DOHH2 (cell line): ENCODE measurements around the gene HECW1.

ENCODE experiments used
- EZH2phosphoT487 ChIP-seq: fragments of 200-600 bp; sonication (generic); IDR thresholded peaks from 2 replicates; pipeline ENCODE4 v1.6.1; 2017; ENCODE audit warnings: borderline replicate concordance, mild to moderate bottlenecking, antibody characterized with exemption, low read length, moderate library complexity, mixed read lengths
- TF ChIP-seq, protein P1 (sequence below): fragments of 200-600 bp; sonication (generic); IDR thresholded peaks from one replicate; pipeline ENCODE4 v1.5.1; 2014; ENCODE audit warnings: antibody characterized with exemption, mild to moderate bottlenecking, low read depth, low read length; ENCODE audit not compliant: poor library complexity, severe bottlenecking

DNA sequence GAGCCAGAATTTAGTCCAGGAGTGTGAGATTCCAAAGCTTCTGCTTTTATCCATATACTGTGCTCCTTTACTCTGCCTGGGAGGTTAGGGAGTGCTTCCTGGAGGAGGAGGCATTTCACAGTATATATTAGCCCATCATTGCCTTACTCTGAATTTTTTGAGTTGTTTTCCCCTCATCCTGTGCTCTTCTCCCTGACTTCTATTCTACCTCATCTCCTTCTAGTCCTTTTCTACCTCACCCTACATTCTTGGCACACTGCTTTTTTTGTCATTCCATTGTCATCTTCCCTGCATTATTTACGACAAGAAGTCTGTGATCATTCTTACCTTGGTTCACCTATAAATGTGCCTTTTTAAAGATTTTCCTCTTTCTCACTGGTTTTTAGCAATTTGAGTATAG lies 491.8 kb downstream of the HECW1 start:
- TF ChIP-seq, protein P1, sequence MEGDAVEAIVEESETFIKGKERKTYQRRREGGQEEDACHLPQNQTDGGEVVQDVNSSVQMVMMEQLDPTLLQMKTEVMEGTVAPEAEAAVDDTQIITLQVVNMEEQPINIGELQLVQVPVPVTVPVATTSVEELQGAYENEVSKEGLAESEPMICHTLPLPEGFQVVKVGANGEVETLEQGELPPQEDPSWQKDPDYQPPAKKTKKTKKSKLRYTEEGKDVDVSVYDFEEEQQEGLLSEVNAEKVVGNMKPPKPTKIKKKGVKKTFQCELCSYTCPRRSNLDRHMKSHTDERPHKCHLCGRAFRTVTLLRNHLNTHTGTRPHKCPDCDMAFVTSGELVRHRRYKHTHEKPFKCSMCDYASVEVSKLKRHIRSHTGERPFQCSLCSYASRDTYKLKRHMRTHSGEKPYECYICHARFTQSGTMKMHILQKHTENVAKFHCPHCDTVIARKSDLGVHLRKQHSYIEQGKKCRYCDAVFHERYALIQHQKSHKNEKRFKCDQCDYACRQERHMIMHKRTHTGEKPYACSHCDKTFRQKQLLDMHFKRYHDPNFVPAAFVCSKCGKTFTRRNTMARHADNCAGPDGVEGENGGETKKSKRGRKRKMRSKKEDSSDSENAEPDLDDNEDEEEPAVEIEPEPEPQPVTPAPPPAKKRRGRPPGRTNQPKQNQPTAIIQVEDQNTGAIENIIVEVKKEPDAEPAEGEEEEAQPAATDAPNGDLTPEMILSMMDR = no peak
- TF ChIP-seq EZH2phosphoT487 = no peak
